Vagina (tissue), 2 donors: ENCODE results near the gene TPST1.

Experiments used
- CTCF ChIP-seq, 3 experiments: fragments of 450-650 bp in 2 of 3; fragments of 200-600 bp in 1 of 3; sonication (generic) in 1 of 3; IDR thresholded peaks; one replicate each; pipeline ENCODE4 v1.5.1; 2017 to 2019; ENCODE audit warnings: antibody characterized with exemption in 3 of 3, mild to moderate bottlenecking in 2 of 3, moderate library complexity in 2 of 3
- POLR2A ChIP-seq, 2 donors: fragments of 450-650 bp; IDR thresholded peaks; one replicate each; pipeline ENCODE4 v1.6.1; 2017; ENCODE audit warnings: antibody characterized with exemption in 2 of 2, mild to moderate bottlenecking in 2 of 2, moderate library complexity in 2 of 2
- POLR2AphosphoS5 ChIP-seq, 2 donors: sonication (generic); formaldehyde crosslinking; IDR thresholded peaks; one replicate each; pipeline ENCODE4 v1.9.0; 2017; ENCODE audit warnings: antibody characterized with exemption in 2 of 2, mild to moderate bottlenecking in 2 of 2, low read depth in 1 of 2; ENCODE audit not compliant: insufficient read depth in 1 of 2

- TF ChIP-seq CTCF (IDR thresholded peaks at IDR 0.05), result no peak
- TF ChIP-seq POLR2A (IDR thresholded peaks at IDR 0.05), result no peak
- TF ChIP-seq POLR2AphosphoS5 (IDR thresholded peaks at IDR 0.05; ENCODE audit: insufficient read depth in 1 of 2, low read depth in 1 of 2), result no peak
These were observed 150.6 kb downstream of the TPST1 start for GRCh38 chr7:66355756-66356155.
